Measurements from ENCODE around the gene COPZ2.
A peak's percentile ranks its signal among the peaks of the same experiment; 100 is the strongest.

The COPZ2 gene

GRCh38 chr17:48057626-48058025 is 20.0 kb upstream of the COPZ2 start:
- DNase-seq (ENCODE audit: low read depth, low spot score) = no peak
- no peak overlapping the region for H3K4me3 ChIP-seq (ENCODE audit: low read length)

GRCh38 chr17:48056879-48057278 is 19.3 kb upstream of the COPZ2 start:
- H3K4me3 ChIP-seq (ENCODE audit: low read length) = no peak overlapping the region
- no peak for DNase-seq (ENCODE audit: low read depth, low spot score)

GRCh38 chr17:48056246-48056745 is 18.7 kb upstream of the COPZ2 start:
- H3K4me3 ChIP-seq (ENCODE audit: low read length) = no peak overlapping the region
- DNase-seq (ENCODE audit: low read depth, low spot score) = no peak

GRCh38 chr17:48055531-48056245 is 18.1 kb upstream of the COPZ2 start:
- no peak overlapping the region for H3K4me3 ChIP-seq (ENCODE audit: low read length)
- DNase-seq (ENCODE audit: low read depth, low spot score) = no peak

- no peak for DNase-seq (ENCODE audit: low read depth, low spot score)
- no peak overlapping the region for H3K4me3 ChIP-seq (ENCODE audit: low read length)
Observed at GRCh38 chr17:48054238-48055185, 16.9 kb upstream of the COPZ2 start.

GRCh38 chr17:48053758-48054237 is 16.2 kb upstream of the COPZ2 start:
- no peak overlapping the region for H3K4me3 ChIP-seq (ENCODE audit: low read length)
- DNase-seq (ENCODE audit: low read depth, low spot score) = no peak

GRCh38 chr17:48052956-48053757 is 15.6 kb upstream of the COPZ2 start:
- DNase-seq (ENCODE audit: low read depth, low spot score) = no peak
- no peak overlapping the region for H3K4me3 ChIP-seq (ENCODE audit: low read length)

- DNase-seq (ENCODE audit: low read depth, low spot score) = no peak
- no peak overlapping the region for H3K4me3 ChIP-seq (ENCODE audit: low read length)
Observed at GRCh38 chr17:48051706-48052486, 14.3 kb upstream of the COPZ2 start.

- no peak for DNase-seq (ENCODE audit: low read depth, low spot score)
- no peak overlapping the region for H3K4me3 ChIP-seq (ENCODE audit: low read length)
Observed at GRCh38 chr17:48051283-48051682, 13.7 kb upstream of the COPZ2 start.

GRCh38 chr17:48048384-48049126 is 11.0 kb upstream of the COPZ2 start:
- peak overlapping the region; percentile 66 for H3K4me3 ChIP-seq (ENCODE audit: low read length)
- DNase-seq (ENCODE audit: low read depth, low spot score) = peak; percentile 53

- H3K4me3 ChIP-seq (ENCODE audit: low read length) = peak within 1 kb of the TSS; percentile 66
- peak; percentile 100 for DNase-seq (ENCODE audit: low read depth, low spot score)
Observed at GRCh38 chr17:48047741-48048383, 10.3 kb upstream of the COPZ2 start, which contains the start of gene NFE2L1. TSS of gene NFE2L1 (plus strand) at chr17:48048359. CDS start at chr17:48051119, 2,760 bp downstream.

GRCh38 chr17:48047113-48047740 is 9.6 kb upstream of the COPZ2 start:
- H3K4me3 ChIP-seq (ENCODE audit: low read length) = peak overlapping the region; percentile 66
- no peak for DNase-seq (ENCODE audit: low read depth, low spot score)

GRCh38 chr17:48046296-48046695 is 8.7 kb upstream of the COPZ2 start:
- DNase-seq (ENCODE audit: low read depth, low spot score) = no peak
- peak overlapping the region; percentile 66 for H3K4me3 ChIP-seq (ENCODE audit: low read length)

- no peak for DNase-seq (ENCODE audit: low read depth, low spot score)
- H3K4me3 ChIP-seq (ENCODE audit: low read length) = no peak overlapping the region
Observed at GRCh38 chr17:48045316-48046001, 7.9 kb upstream of the COPZ2 start.

GRCh38 chr17:48044851-48045250 is 7.3 kb upstream of the COPZ2 start:
- DNase-seq (ENCODE audit: low read depth, low spot score) = no peak
- H3K4me3 ChIP-seq (ENCODE audit: low read length) = no peak overlapping the region

GRCh38 chr17:48043176-48043575 is 5.6 kb upstream of the COPZ2 start:
- no peak overlapping the region for H3K4me3 ChIP-seq (ENCODE audit: low read length)
- no peak for DNase-seq (ENCODE audit: low read depth, low spot score)
